SU-DHL-6 (cell line): Measurements from ENCODE around the gene CARD9.

Source experiments
- H2AFZ ChIP-seq: fragments of 200-600 bp; sonication (generic); 2 replicates; pipeline ENCODE4 v1.6.1; 2014; ENCODE audit warnings: low read depth, mild to moderate bottlenecking, moderate library complexity, mixed read lengths, antibody characterized with exemption, low read length; ENCODE audit not compliant: severe bottlenecking
- H3F3A ChIP-seq: fragments of 200-600 bp; shearing (Covaris generic); 2 replicates; pipeline ENCODE4 v1.6.0; 2016; ENCODE audit warnings: antibody characterized with exemption, mild to moderate bottlenecking; ENCODE audit not compliant: insufficient read depth
- H3K27ac ChIP-seq: fragments of 200-600 bp; sonication (generic); 2 replicates; pipeline ENCODE4 v1.5.1; 2016; ENCODE audit warnings: low read depth, mild to moderate bottlenecking, low read length, moderate library complexity, mixed read lengths
- H3K27me3 ChIP-seq: fragments of 200-600 bp; sonication (generic), shearing (Covaris generic); 2 replicates; pipeline ENCODE4 v1.6.0; 2014; ENCODE audit warnings: mild to moderate bottlenecking, low read length
- H3K36me3 ChIP-seq: fragments of 200-600 bp; sonication (generic); 2 replicates; pipeline ENCODE4 v1.6.1; 2014; ENCODE audit warnings: mild to moderate bottlenecking, low read length, mixed read lengths
- H3K4me2 ChIP-seq: fragments of 300-600, 200-600 bp; shearing (Covaris generic), sonication (generic); 2 replicates; pipeline ENCODE4 v1.6.0; 2014; ENCODE audit warnings: low read length, low read depth, mild to moderate bottlenecking; ENCODE audit not compliant: poor library complexity, severe bottlenecking
- H3K4me3 ChIP-seq: fragments of 200-600 bp; sonication (generic); 2 replicates; pipeline ENCODE4 v1.5.1; 2014; ENCODE audit warnings: antibody characterized with exemption, low read length, mild to moderate bottlenecking, mixed read lengths; ENCODE audit not compliant: insufficient read depth, poor library complexity, severe bottlenecking
- H3K79me2 ChIP-seq: fragments of 200-600 bp; sonication (generic); 2 replicates; pipeline ENCODE4 v1.6.1; 2014; ENCODE audit warnings: mild to moderate bottlenecking, low read length, moderate library complexity; ENCODE audit not compliant: insufficient read depth
- H3K9ac ChIP-seq: fragments of 200-600 bp; sonication (generic); 2 replicates; pipeline ENCODE4 v1.7.0; 2014; ENCODE audit warnings: mild to moderate bottlenecking, low read length
- H3K9me2 ChIP-seq: fragments of 200-600 bp; sonication (generic); replicated peaks from 2 replicates; pipeline ENCODE4 v1.6.1; 2014; ENCODE audit warnings: low read length; ENCODE audit not compliant: insufficient read depth
- H3K9me3 ChIP-seq: fragments of 200-600 bp; sonication (generic); 2 replicates; pipeline ENCODE4 v1.6.1; 2014; ENCODE audit warnings: low read length, mixed read lengths; ENCODE audit not compliant: insufficient read depth
- H4K20me1 ChIP-seq: fragments of 200-600 bp; sonication (generic); 2 replicates; pipeline ENCODE4 v1.6.1; 2014; ENCODE audit warnings: low read depth, mild to moderate bottlenecking, antibody characterized with exemption, low read length, moderate library complexity, mixed read lengths
- CTCF ChIP-seq: fragments of 200-600 bp; sonication (generic); IDR thresholded peaks from one replicate; pipeline ENCODE4 v1.5.1; 2017; ENCODE audit warnings: antibody characterized with exemption, mild to moderate bottlenecking, low read length, moderate library complexity; ENCODE audit not compliant: insufficient read depth, poor library complexity, severe bottlenecking
- EZH2phosphoT487 ChIP-seq: fragments of 200-600 bp; sonication (generic), shearing (Covaris generic); conservative IDR thresholded peaks from 2 replicates; pipeline ENCODE4 v1.6.1; 2018; ENCODE audit warnings: mild to moderate bottlenecking, antibody characterized with exemption, low read length, moderate library complexity, mixed read lengths

Gene CARD9

GRCh38 chr9:136372006-136372405 is 1.5 kb downstream of the CARD9 start:
- H3K79me2 ChIP-seq = no peaks in the 10 kb centered on the region
- no peaks in the 10 kb centered on the region for H3K9me3 ChIP-seq
- no peak overlapping the region for H2AFZ ChIP-seq
- no peak overlapping the region for H3K27ac ChIP-seq
- no peak overlapping the region for H3K4me2 ChIP-seq
- no peak overlapping the region for H3K4me3 ChIP-seq
- H3K9ac ChIP-seq = no peak overlapping the region
- H3F3A ChIP-seq = no peaks in the 10 kb centered on the region
- no peaks in the 10 kb centered on the region for H3K36me3 ChIP-seq
- no peaks in the 10 kb centered on the region for H3K9me2 ChIP-seq
- no peaks in the 10 kb centered on the region for H4K20me1 ChIP-seq
- TF ChIP-seq CTCF (no peak), EZH2phosphoT487 (no peak)
- no peaks in the 10 kb centered on the region for H3K27me3 ChIP-seq

GRCh38 chr9:136371533-136371880 is 2.0 kb downstream of the CARD9 start:
- Histone ChIP-seq H4K20me1 (no peaks in the 10 kb centered on the region), H3K9me3 (no peaks in the 10 kb centered on the region), H3K9ac (no peak overlapping the region), H3K27ac (no peak overlapping the region), H3K4me3 (no peak overlapping the region), H3K4me2 (no peak overlapping the region), H3F3A (no peaks in the 10 kb centered on the region), H3K9me2 (no peaks in the 10 kb centered on the region), H3K27me3 (no peaks in the 10 kb centered on the region), H2AFZ (no peak overlapping the region), H3K36me3 (no peaks in the 10 kb centered on the region), H3K79me2 (no peaks in the 10 kb centered on the region)
- no peak for TF ChIP-seq EZH2phosphoT487
- TF ChIP-seq CTCF = no peak

- H3F3A ChIP-seq = no peaks in the 10 kb centered on the region
- no peaks in the 10 kb centered on the region for H3K27me3 ChIP-seq
- no peak overlapping the region for H3K4me3 ChIP-seq
- no peak overlapping the region for H3K4me2 ChIP-seq
- no peaks in the 10 kb centered on the region for H3K36me3 ChIP-seq
- H3K9ac ChIP-seq = no peak overlapping the region
- no peak overlapping the region for H3K27ac ChIP-seq
- no peaks in the 10 kb centered on the region for H4K20me1 ChIP-seq
- TF ChIP-seq EZH2phosphoT487 (no peak), CTCF (no peak)
- H3K79me2 ChIP-seq = no peaks in the 10 kb centered on the region
- H3K9me3 ChIP-seq = no peaks in the 10 kb centered on the region
- H2AFZ ChIP-seq = no peak overlapping the region
- no peaks in the 10 kb centered on the region for H3K9me2 ChIP-seq
Observed at GRCh38 chr9:136370687-136371532, 2.6 kb downstream of the CARD9 start.
